Suprapubic skin (tissue), 4 donors: ENCODE results near the gene WDR91.

ENCODE experiments used
- CTCF ChIP-seq, 2 donors: fragments of 200-600 bp in 1 of 2; fragments of 450-650 bp in 1 of 2; sonication (generic) in 1 of 2; IDR thresholded peaks; one replicate each; pipeline ENCODE4 v1.5.1; 2016 to 2019; ENCODE audit warnings: antibody characterized with exemption in 2 of 2, mild to moderate bottlenecking in 1 of 2, moderate library complexity in 1 of 2
- EP300 ChIP-seq: sonication (generic); formaldehyde crosslinking; IDR thresholded peaks from one replicate; pipeline ENCODE4 v1.6.1; 2017; ENCODE audit warnings: antibody characterized with exemption
- POLR2A ChIP-seq, 2 donors: fragments of 450-650 bp; IDR thresholded peaks; one replicate each; pipeline ENCODE4 v1.6.1; 2017; ENCODE audit warnings: antibody characterized with exemption in 2 of 2, mild to moderate bottlenecking in 2 of 2, moderate library complexity in 2 of 2
- POLR2AphosphoS5 ChIP-seq, 3 donors: sonication (generic); formaldehyde crosslinking; IDR thresholded peaks; one replicate each; pipeline ENCODE4 v1.6.1; 2017; ENCODE audit warnings: antibody characterized with exemption in 3 of 3

- no peak for TF ChIP-seq CTCF (IDR thresholded peaks at IDR 0.05)
- no peak for TF ChIP-seq POLR2A (IDR thresholded peaks at IDR 0.05)
- no peak for TF ChIP-seq POLR2AphosphoS5 (IDR thresholded peaks at IDR 0.05)
- TF ChIP-seq EP300: no peak
These were observed 29.2 kb downstream of the WDR91 start for GRCh38 chr7:135181929-135182678.
